GM12878 (cell line): ENCODE results near the gene ZDHHC19. TPM values are rescaled to one million over a fixed set of nuclear protein-coding genes. Genes with fewer than 3 reads are reported as not detected.

ENCODE experiments used
- ATAC-seq: fragments of 200-7000 bp; cut with Tn5 transposase; 3 replicates; pipeline ENCODE4 v1.9.1; 2020; ENCODE audit warnings: mild to moderate bottlenecking, moderate library complexity
- BruUV-seq: library from RNA; stranded (reverse); fragments of 400-500 nt; replicated peaks from 2 replicates; lab custom pipeline; 2021; lab: Mats Ljungman, UMichigan
- CTCF ChIA-PET: fragments of 300-600 bp; sonication (Branson Sonifier 250); formaldehyde crosslinking; extraction: SDS; loops from one replicate; lab custom pipeline; 2021; ENCODE audit warnings: inconsistent platforms; lab: Yijun Ruan, JAX
- POLR2A ChIA-PET: fragments of 350-600 bp; formaldehyde crosslinking; extraction: SDS; loops from one replicate; lab custom pipeline; 2021; ENCODE audit warnings: inconsistent platforms; lab: Charles Lee
- RAD21 ChIA-PET: fragments of 300-600 bp; sonication (Branson Sonifier 250); formaldehyde crosslinking; loops from one replicate; lab custom pipeline; 2023; ENCODE audit warnings: antibody characterized with exemption; ENCODE audit not compliant: unreplicated experiment; lab: Charles Lee
- SMC1A ChIA-PET: fragments of 300-600 bp; sonication (Branson Sonifier 250); formaldehyde crosslinking; loops from one replicate; lab custom pipeline; 2023; ENCODE audit not compliant: unreplicated experiment, uncharacterized antibody; lab: Charles Lee
- DNase-seq: peaks from one replicate; pipeline ENCODE4 v3.0.0-alpha.2; 2011; ENCODE audit warnings: low read depth, low spot score
- FAIRE-seq: peaks from 3 replicates; lab custom pipeline; 2011; peaks lifted over from hg19 to GRCh38; lab: Jason Lieb, UNC
- H2AFZ ChIP-seq: 2 replicates; pipeline ENCODE4 v1.6.0; 2011; ENCODE audit warnings: low read depth, low read length, control low read depth; ENCODE audit not compliant: control insufficient read depth
- H3K27ac ChIP-seq: 2 replicates; pipeline ENCODE4 v1.5.1; 2011; ENCODE audit warnings: control low read depth; ENCODE audit not compliant: control insufficient read depth, insufficient read depth
- H3K27me3 ChIP-seq, 2 experiments: replicated peaks in 1 of 2; 2 replicates each; pipeline versions ENCODE4 v1.6.0 to v1.6.1; 2011; ENCODE audit warnings: low read length in 1 of 2; ENCODE audit not compliant: control insufficient read depth in 2 of 2, insufficient read depth in 2 of 2
- H3K36me3 ChIP-seq, 2 experiments: 2 replicates each; pipeline ENCODE4 v1.5.1; 2011; ENCODE audit warnings: low read length in 1 of 2; ENCODE audit not compliant: control insufficient read depth in 2 of 2, insufficient read depth in 2 of 2
- H3K4me1 ChIP-seq: 2 replicates; pipeline ENCODE4 v1.6.1; 2011; ENCODE audit warnings: mild to moderate bottlenecking, low read length, moderate library complexity, mixed read lengths; ENCODE audit not compliant: control insufficient read depth, insufficient read depth
- H3K4me2 ChIP-seq: 2 replicates; pipeline ENCODE4 v1.6.0; 2011; ENCODE audit warnings: control low read depth; ENCODE audit not compliant: control insufficient read depth, insufficient read depth
- H3K4me3 ChIP-seq: fragments of 200-600 bp; sonication (generic); 2 replicates; pipeline ENCODE4 v1.5.1; 2016
- H3K79me2 ChIP-seq: 2 replicates; pipeline ENCODE4 v1.6.0; 2011; ENCODE audit warnings: low read length; ENCODE audit not compliant: control insufficient read depth, insufficient read depth
- H3K9ac ChIP-seq: 2 replicates; pipeline ENCODE4 v1.8.0; 2011; ENCODE audit warnings: low read length, control low read depth, mixed read lengths; ENCODE audit not compliant: control insufficient read depth, insufficient read depth
- H3K9me3 ChIP-seq: replicated peaks from 3 replicates; pipeline ENCODE4 v1.5.1; 2011; ENCODE audit warnings: mild to moderate bottlenecking, low read length; ENCODE audit not compliant: control insufficient read depth, insufficient read depth
- H4K20me1 ChIP-seq: 2 replicates; pipeline ENCODE4 v1.6.0; 2011; ENCODE audit not compliant: control insufficient read depth, insufficient read depth
- E4F1 ChIP-seq: fragments of 450-650 bp; IDR thresholded peaks from 2 replicates; pipeline ENCODE4 v1.6.1; 2018; ENCODE audit warnings: borderline replicate concordance, mild to moderate bottlenecking; ENCODE audit not compliant: partially characterized antibody
- EED ChIP-seq: sonication (generic); IDR thresholded peaks from 2 replicates; pipeline ENCODE4 v1.6.1; 2016; ENCODE audit warnings: antibody characterized with exemption, low read depth
- FOXK2 ChIP-seq: fragments of 450-650 bp; IDR thresholded peaks from 2 replicates; pipeline ENCODE4 v1.6.1; 2017; ENCODE audit warnings: mild to moderate bottlenecking, moderate library complexity
- HDGF ChIP-seq: fragments of 450-650 bp; IDR thresholded peaks from 2 replicates; pipeline ENCODE4 v1.6.1; 2016; ENCODE audit warnings: antibody characterized with exemption
- MTA2 ChIP-seq: fragments of 450-650 bp; IDR thresholded peaks from 2 replicates; pipeline ENCODE4 v1.6.1; 2016; ENCODE audit warnings: low read depth, mild to moderate bottlenecking, moderate library complexity
- MTA3 ChIP-seq: IDR thresholded peaks from 2 replicates; pipeline ENCODE4 v1.6.1; 2012; ENCODE audit warnings: low read length, inconsistent platforms, borderline replicate concordance
- MYB ChIP-seq: fragments of 150-350 bp; IDR thresholded peaks from 2 replicates; pipeline ENCODE4 v1.6.1; 2014; ENCODE audit warnings: mild to moderate bottlenecking, low read depth, low read length, borderline replicate concordance
- PBX3 ChIP-seq: IDR thresholded peaks from 2 replicates; pipeline ENCODE4 v1.6.1; 2011; ENCODE audit warnings: mild to moderate bottlenecking, low read depth, low read length, moderate library complexity; ENCODE audit not compliant: insufficient replicate concordance
- PML ChIP-seq: IDR thresholded peaks from 2 replicates; pipeline ENCODE4 v1.6.1; 2012; ENCODE audit warnings: low read length, inconsistent platforms
- RAD51 ChIP-seq: fragments of 450-650 bp; IDR thresholded peaks from 2 replicates; pipeline ENCODE4 v1.6.1; 2016; ENCODE audit warnings: moderate library complexity, mild to moderate bottlenecking, inconsistent platforms
- RCOR1 ChIP-seq: conservative IDR thresholded peaks from 2 replicates; pipeline ENCODE4 v1.6.1; 2012; ENCODE audit warnings: low read depth, low read length, improper control_type of control experiment
- RELB ChIP-seq: fragments of 450-650 bp; IDR thresholded peaks from 2 replicates; pipeline ENCODE4 v1.6.1; 2017; ENCODE audit warnings: low read depth, mild to moderate bottlenecking, moderate library complexity
- RFX5 ChIP-seq: IDR thresholded peaks from 2 replicates; pipeline ENCODE4 v1.6.1; 2011; ENCODE audit warnings: low read depth, low read length, improper control_type of control experiment
- RUNX3 ChIP-seq: IDR thresholded peaks from 2 replicates; pipeline ENCODE4 v1.6.1; 2012; ENCODE audit warnings: low read length, inconsistent platforms
- SREBF2 ChIP-seq: IDR thresholded peaks from 2 replicates; pipeline ENCODE4 v1.6.1; 2012; ENCODE audit warnings: mild to moderate bottlenecking, low read length
- STAT1 ChIP-seq: fragments of 450-650 bp; conservative IDR thresholded peaks from 2 replicates; pipeline ENCODE4 v1.6.1; 2014; ENCODE audit warnings: antibody characterized with exemption, mild to moderate bottlenecking
- TARDBP ChIP-seq: IDR thresholded peaks from 2 replicates; pipeline ENCODE4 v1.6.1; 2016; ENCODE audit warnings: borderline replicate concordance
- ZNF217 ChIP-seq: fragments of 450-650 bp; IDR thresholded peaks from 2 replicates; pipeline ENCODE4 v1.6.1; 2017; ENCODE audit warnings: antibody characterized with exemption, mild to moderate bottlenecking
- ZNF384 ChIP-seq: IDR thresholded peaks from 2 replicates; pipeline ENCODE4 v1.6.1; 2012; ENCODE audit warnings: low read depth, mild to moderate bottlenecking, low read length, improper control_type of control experiment, borderline replicate concordance
- WGBS: methylation state at CpG from one replicate; pipeline ENCODE4 v1.1.6; 2016; ENCODE audit warnings: low lambda C conversion rate; ENCODE audit not compliant: insufficient replicate concordance, insufficient coverage; ENCODE audit errors: missing lambda C conversion rate; 5-methylcytosine and 5-hydroxymethylcytosine counted together
- in situ Hi-C: fragments of 300-500 bp; cut with MboI; formaldehyde crosslinking; loops from 9 replicates; pipeline ENCODE4 v1.14.3; 2018; ENCODE audit warnings: mixed read lengths
- intact Hi-C: fragments of 100-400 bp; cut with micrococcal nuclease; formaldehyde crosslinking; loops from one replicate; pipeline ENCODE4 v1.14.2; 2022; ENCODE audit not compliant: unreplicated experiment
- polyA plus RNA-seq, 11 experiments: library from polyadenylated mRNA; depleted of rRNA in 4 of 11; unstranded in 6 of 11; stranded (reverse) in 5 of 11; fragments of >200 nt; fragmentation: Nextera tagmentation in 4 of 11; fragmentation: Illumina TruSeq in 1 of 11; extraction: Ambion mirVana in 4 of 11; extraction: Trizol in 1 of 11; gene quantifications; 1 replicate in 1 of 11; 2 replicates in 10 of 11; pipeline versions ENCODE4 v1.2.1 to v1.2.3, GENCODE V29; 2011 to 2016; ENCODE audit warnings: inconsistent platforms in 2 of 11, missing spikeins in 2 of 11, low read depth in 1 of 11
- total RNA-seq, 4 experiments: library from RNA; depleted of rRNA in 3 of 4; stranded (reverse); fragments of >200 nt in 3 of 4; fragmentation: Illumina TruSeq in 1 of 4; extraction: Trizol in 1 of 4; gene quantifications; 2 replicates each; pipeline versions ENCODE4 v1.2.1 to v1.2.3, GENCODE V29; 2013 to 2021
- TF ChIP-seq, protein P1 (sequence below): fragments of 450-650 bp; IDR thresholded peaks from 2 replicates; pipeline ENCODE4 v1.6.1; 2014; ENCODE audit warnings: mild to moderate bottlenecking

ZDHHC19 gene
- total and polyA plus RNA-seq, 10 of the 15 experiments (the other 5 are each of a cell fraction or from before 2014, with no cell fraction given), result 0.26 TPM; not detected in 9

GRCh38 chr3:196227121-196227561 is 15.9 kb upstream of the ZDHHC19 start:
- intact Hi-C loops (no loop called here), in situ Hi-C loops (no loop called here)
- H3K27me3 ChIP-seq, result no peaks in the 10 kb centered on the region
- no peak overlapping the region for H2AFZ ChIP-seq
- H3K79me2 ChIP-seq, result no peaks in the 10 kb centered on the region
- BruUV-seq, result no TSS peak
- H3K4me1 ChIP-seq, result peaks cover 3% of the 10 kb centered on the region
- H3K4me2 ChIP-seq, result no peak overlapping the region
- ATAC-seq (no peak), FAIRE-seq (no peak), DNase-seq (no peak)
- no peaks in the 10 kb centered on the region for H3K36me3 ChIP-seq
- ChIA-PET RAD21 (interaction anchor here (1.0 to 1.2 kb wide), 2 partner anchors 25 to 27 kb away, joined by 3 read pairs; no protein-coding TSS in a partner anchor), POLR2A (interaction anchor here (0.7 kb wide), 1 partner anchor 16 kb away, joined by 5 read pairs; no protein-coding TSS in a partner anchor), CTCF (no interaction called here), SMC1A (no interaction called here)
- WGBS, result 85% methylated on average over 14 of the region's 14 CpGs
- H4K20me1 ChIP-seq, result no peaks in the 10 kb centered on the region
- no peaks in the 10 kb centered on the region for H3K9me3 ChIP-seq
- no peak for TF ChIP-seq RUNX3
- no peak for TF ChIP-seq RAD51
- no peak for TF ChIP-seq PML
- TF ChIP-seq EED, result no peak
- no peak for TF ChIP-seq ZNF384
- no peak for TF ChIP-seq RELB
- no peak for TF ChIP-seq ZNF217
- no peak for TF ChIP-seq STAT1
- TF ChIP-seq, protein P1, sequence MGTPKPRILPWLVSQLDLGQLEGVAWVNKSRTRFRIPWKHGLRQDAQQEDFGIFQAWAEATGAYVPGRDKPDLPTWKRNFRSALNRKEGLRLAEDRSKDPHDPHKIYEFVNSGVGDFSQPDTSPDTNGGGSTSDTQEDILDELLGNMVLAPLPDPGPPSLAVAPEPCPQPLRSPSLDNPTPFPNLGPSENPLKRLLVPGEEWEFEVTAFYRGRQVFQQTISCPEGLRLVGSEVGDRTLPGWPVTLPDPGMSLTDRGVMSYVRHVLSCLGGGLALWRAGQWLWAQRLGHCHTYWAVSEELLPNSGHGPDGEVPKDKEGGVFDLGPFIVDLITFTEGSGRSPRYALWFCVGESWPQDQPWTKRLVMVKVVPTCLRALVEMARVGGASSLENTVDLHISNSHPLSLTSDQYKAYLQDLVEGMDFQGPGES, result no peak
- TF ChIP-seq HDGF, result no peak
- TF ChIP-seq FOXK2, result no peak
- no peak for TF ChIP-seq MYB
- TF ChIP-seq MTA2, result no peak
- no peak for TF ChIP-seq SREBF2
- no peak for TF ChIP-seq RCOR1
- TF ChIP-seq MTA3, result no peak
- TF ChIP-seq E4F1, result no peak
- no peak for TF ChIP-seq RFX5
- no peak for TF ChIP-seq TARDBP
- TF ChIP-seq PBX3, result no peak
- no peak overlapping the region for H3K9ac ChIP-seq
- no peak overlapping the region for H3K4me3 ChIP-seq
- no peak overlapping the region for H3K27ac ChIP-seq
